ENCODE results near the gene SPECC1. TPM values are rescaled to one million over a fixed set of nuclear protein-coding genes. Genes with fewer than 3 reads are reported as not detected.

The SPECC1 gene
- total RNA-seq, 1 experiment from 2014 or later: 43.5 TPM

DNA sequence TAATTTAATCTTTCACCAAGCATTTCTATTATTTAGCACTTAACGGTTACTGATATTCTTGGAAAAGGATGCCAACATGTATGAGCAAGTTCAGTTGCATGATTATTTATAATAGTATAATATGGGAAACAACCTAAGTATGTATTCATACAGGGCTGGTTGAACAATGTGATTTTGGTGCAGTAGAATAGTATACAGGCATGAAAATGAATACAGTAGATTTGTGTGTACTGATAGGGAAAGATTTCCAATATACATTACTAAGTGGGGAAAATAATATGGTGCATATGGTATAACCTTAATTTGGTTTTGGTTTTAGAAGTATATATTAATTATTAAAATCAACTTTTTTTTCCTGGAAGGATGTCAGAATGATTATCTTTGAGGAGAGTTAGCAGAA is 109.1 kb downstream of the SPECC1 start:
- POLR2A ChIA-PET: no interaction called here
- H3K4me1 ChIP-seq (ENCODE audit: control insufficient read depth in 1 of 2, insufficient read depth in 2 of 2, low read length in 2 of 2): peaks cover 5% of the 10 kb centered on the region in 2 experiments; a peak in 2 of 4 replicates
- no peaks in the 10 kb centered on the region for H3K9me3 ChIP-seq (ENCODE audit: control insufficient read depth in 1 of 2, insufficient read depth in 1 of 2, low read depth in 1 of 2, low read length in 2 of 2)
- no peak overlapping the region for H3K27ac ChIP-seq (ENCODE audit: low read depth, low read length)
- no TSS peak for BruUV-seq (replicated peaks)
- TF ChIP-seq YY1 (IDR thresholded peaks at IDR 0.05; ENCODE audit: extremely low read depth, insufficient replicate concordance, low read depth, low read length): no peak
- no peak for TF ChIP-seq ZNF274 (IDR thresholded peaks at IDR 0.05; ENCODE audit: low read depth, low read length)
- no peak for TF ChIP-seq POLR2A (IDR thresholded peaks at IDR 0.05; ENCODE audit: borderline replicate concordance, extremely low read depth, insufficient read depth, insufficient read length)
- TF ChIP-seq POLR2AphosphoS5 (IDR thresholded peaks at IDR 0.05; ENCODE audit: low read depth, low read length): no peak
- TF ChIP-seq FOSL1 (IDR thresholded peaks at IDR 0.05; ENCODE audit: low read depth): no peak
- TF ChIP-seq, protein P1, sequence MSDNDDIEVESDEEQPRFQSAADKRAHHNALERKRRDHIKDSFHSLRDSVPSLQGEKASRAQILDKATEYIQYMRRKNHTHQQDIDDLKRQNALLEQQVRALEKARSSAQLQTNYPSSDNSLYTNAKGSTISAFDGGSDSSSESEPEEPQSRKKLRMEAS (IDR thresholded peaks at IDR 0.05): no peak
- TF ChIP-seq, protein P2, sequence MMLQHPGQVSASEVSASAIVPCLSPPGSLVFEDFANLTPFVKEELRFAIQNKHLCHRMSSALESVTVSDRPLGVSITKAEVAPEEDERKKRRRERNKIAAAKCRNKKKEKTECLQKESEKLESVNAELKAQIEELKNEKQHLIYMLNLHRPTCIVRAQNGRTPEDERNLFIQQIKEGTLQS (IDR thresholded peaks at IDR 0.05): no peak
- no peak for TF ChIP-seq RAD21 (IDR thresholded peaks at IDR 0.05; ENCODE audit: low read depth)
- TF ChIP-seq SRF (IDR thresholded peaks at IDR 0.05; ENCODE audit: low read depth): no peak
- TF ChIP-seq CBX3 (IDR thresholded peaks at IDR 0.05; ENCODE audit: low read depth): no peak
- TF ChIP-seq TCF7L2 (IDR thresholded peaks at IDR 0.05; ENCODE audit: borderline replicate concordance, extremely low read depth, insufficient read depth, insufficient read length): no peak
- RAD21 ChIA-PET (ENCODE audit: low non-redundant PET in 1 of 2, low total read pairs in 2 of 2, uncharacterized antibody in 2 of 2, unreplicated experiment in 2 of 2): interaction anchor here in 1 of 2 experiments (0.9 kb wide), 1 partner anchor 125 kb away, joined by 4 read pairs; no protein-coding TSS in a partner anchor
- DNase-seq (ENCODE audit: low read depth, low spot score) (no peak), ATAC-seq (no peak)
- H3K4me2 ChIP-seq (ENCODE audit: low read length): no peak overlapping the region
- H3K27me3 ChIP-seq (ENCODE audit: insufficient read depth, low read length): no peaks in the 10 kb centered on the region
- H3K4me3 ChIP-seq (replicated peaks in 1 of 2; ENCODE audit: low read depth in 1 of 2, low read length in 2 of 2): no peak overlapping the region
- H3K79me2 ChIP-seq (ENCODE audit: insufficient read depth, low read length): no peaks in the 10 kb centered on the region
- H4K20me1 ChIP-seq (ENCODE audit: insufficient read depth): no peaks in the 10 kb centered on the region
- no peaks in the 10 kb centered on the region for H3K36me3 ChIP-seq (ENCODE audit: control insufficient read depth in 1 of 2, insufficient read depth in 2 of 2, low read length in 2 of 2)
- H2AFZ ChIP-seq (ENCODE audit: low read depth, low read length, poor library complexity, severe bottlenecking): no peak overlapping the region
- no peaks in the 10 kb centered on the region for H3K9me2 ChIP-seq (ENCODE audit: insufficient read depth)
- CTCF ChIA-PET: interaction anchor here (5.5 kb wide), 1 partner anchor 125 kb away, joined by 74 read pairs; no protein-coding TSS in a partner anchor
- intact Hi-C loops (cut with micrococcal nuclease): no loop called here
- H3K9ac ChIP-seq (ENCODE audit: low read length): no peak overlapping the region

All from HCT116 (cell line).